ENCODE data around the gene NFYC. TPM values are rescaled to one million over a fixed set of nuclear protein-coding genes. Genes with fewer than 3 reads are reported as not detected.

NFYC gene
- total RNA-seq, 1 experiment from 2014 or later = 63.3 TPM

- POLR2A ChIA-PET = interaction anchor here (0.9 kb wide), 1 partner anchor 29 kb away, joined by 3 read pairs; the partner anchor contains the start of gene NFYC
- CTCF ChIA-PET = interaction anchor here (1.6 kb wide), 1 partner anchor 32 kb away, joined by 4 read pairs; no protein-coding TSS in a partner anchor
- Histone ChIP-seq H3K4me2 (ENCODE audit: low read length) (peak overlapping the region; percentile 37; the same call in 1 of the 2 replicates), H3K27ac (ENCODE audit: low read depth, low read length) (no peak overlapping the region), H2AFZ (ENCODE audit: low read depth, low read length, poor library complexity, severe bottlenecking) (no peak overlapping the region), H3K36me3 (ENCODE audit: control insufficient read depth in 1 of 2, insufficient read depth in 2 of 2, low read length in 2 of 2) (no peaks in the 10 kb centered on the region), H3K27me3 (ENCODE audit: insufficient read depth, low read length) (no peaks in the 10 kb centered on the region), H3K79me2 (ENCODE audit: insufficient read depth, low read length) (no peaks in the 10 kb centered on the region), H3K9me3 (ENCODE audit: control insufficient read depth in 1 of 2, insufficient read depth in 1 of 2, low read depth in 1 of 2, low read length in 2 of 2) (no peaks in the 10 kb centered on the region), H3K4me3 (replicated peaks in 1 of 2; ENCODE audit: low read depth in 1 of 2, low read length in 2 of 2) (no peak overlapping the region), H4K20me1 (ENCODE audit: insufficient read depth) (no peaks in the 10 kb centered on the region), H3K9me2 (ENCODE audit: insufficient read depth) (no peaks in the 10 kb centered on the region), H3K9ac (ENCODE audit: low read length) (no peak overlapping the region), H3K4me1 (ENCODE audit: control insufficient read depth in 1 of 2, insufficient read depth in 2 of 2, low read length in 2 of 2) (peaks cover 9 to 40% of the 10 kb centered on the region in 2 experiments)
- DNase-seq (ENCODE audit: low read depth, low spot score) (no peak), ATAC-seq (no peak)
- TF ChIP-seq ZBTB33 (IDR thresholded peaks at IDR 0.05; ENCODE audit: extremely low read depth, insufficient replicate concordance, low read length) (no peak), EZH2 (IDR thresholded peaks at IDR 0.05) (no peak), JUND (IDR thresholded peaks at IDR 0.05) (no peak), POLR2A (IDR thresholded peaks at IDR 0.05; ENCODE audit: borderline replicate concordance, extremely low read depth, insufficient read depth, insufficient read length) (no peak), SP1 (IDR thresholded peaks at IDR 0.05; ENCODE audit: low read depth) (no peak), TCF7L2 (IDR thresholded peaks at IDR 0.05; ENCODE audit: borderline replicate concordance, extremely low read depth, insufficient read depth, insufficient read length) (no peak), EZH2phosphoT487 (IDR thresholded peaks at IDR 0.05; ENCODE audit: borderline replicate concordance) (no peak), POLR2AphosphoS5 (IDR thresholded peaks at IDR 0.05; ENCODE audit: low read depth, low read length) (no peak), ELF1 (IDR thresholded peaks at IDR 0.05; ENCODE audit: borderline replicate concordance, low read depth) (no peak)
- TF ChIP-seq, protein P1, sequence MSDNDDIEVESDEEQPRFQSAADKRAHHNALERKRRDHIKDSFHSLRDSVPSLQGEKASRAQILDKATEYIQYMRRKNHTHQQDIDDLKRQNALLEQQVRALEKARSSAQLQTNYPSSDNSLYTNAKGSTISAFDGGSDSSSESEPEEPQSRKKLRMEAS (IDR thresholded peaks at IDR 0.05) = no peak
- BruUV-seq (replicated peaks) = no TSS peak
- RAD21 ChIA-PET (ENCODE audit: low non-redundant PET in 1 of 2, low total read pairs in 2 of 2, uncharacterized antibody in 2 of 2, unreplicated experiment in 2 of 2) = interaction anchor here in 1 of 2 experiments (0.9 kb wide), 1 partner anchor 37 kb away, joined by 3 read pairs; no protein-coding TSS in a partner anchor
- intact Hi-C loops (cut with micrococcal nuclease) = no loop called here
These were observed 29.4 kb upstream of the NFYC start for GRCh38 chr1:40662151-40662550.
